AG09309 (cell line): ENCODE results near the gene SCRN3.

Source experiments
- DNase-seq: peaks from one replicate; pipeline ENCODE4 v3.0.0-alpha.2; 2010; ENCODE audit warnings: low read depth
- H3K4me3 ChIP-seq: 2 replicates; pipeline ENCODE4 v1.5.1; 2011; ENCODE audit warnings: mild to moderate bottlenecking, low read depth, low read length, moderate library complexity; ENCODE audit not compliant: control insufficient read depth
- CTCF ChIP-seq: IDR thresholded peaks from 2 replicates; pipeline ENCODE4 v1.5.1; 2011; ENCODE audit warnings: mild to moderate bottlenecking, low read depth, low read length, inconsistent platforms; ENCODE audit not compliant: insufficient read depth, control insufficient read depth; ENCODE audit errors: missing control alignments

Gene SCRN3

GRCh38 chr2:174477759-174478158, 82.2 kb downstream of the SCRN3 start:
- no peak overlapping the region for H3K4me3 ChIP-seq
- no peak for TF ChIP-seq CTCF
- DNase-seq = no peak
